ENCODE data around the gene SLC19A1. TPM values are rescaled to one million over a fixed set of nuclear protein-coding genes. Genes with fewer than 3 reads are reported as not detected.

Gene SLC19A1
- total RNA-seq, 6 experiments from 2014 or later, result 4.5 to 24.5 (median 15.7) TPM

GRCh38 chr21:45499970-45500577, 42.2 kb downstream of the SLC19A1 start:
- no peaks in the 10 kb centered on the region for H3K4me1 ChIP-seq
- no peak overlapping the region for H3K4me3 ChIP-seq
- no peak for TF ChIP-seq CTCF (IDR thresholded peaks at IDR 0.05)
- TF ChIP-seq POLR2A (IDR thresholded peaks at IDR 0.05), result no peak
- H3K27me3 ChIP-seq, result no peaks in the 10 kb centered on the region
- WGBS (ENCODE audit: insufficient coverage, low coverage, low lambda C conversion rate, missing lambda C conversion rate), result 78% methylated on average over 5 of the region's 6 CpGs
- peaks cover 0 to 48% (median 23%) of the 10 kb centered on the region in 4 donors for H3K36me3 ChIP-seq
- ATAC-seq, result no peak
- no peaks in the 10 kb centered on the region for H3K9me3 ChIP-seq
- no peak overlapping the region for H3K27ac ChIP-seq
- peak; percentile 12 to 46 (median 40) for DNase-seq
- intact Hi-C loops (cut with DNase I), result no loop called here

DNA sequence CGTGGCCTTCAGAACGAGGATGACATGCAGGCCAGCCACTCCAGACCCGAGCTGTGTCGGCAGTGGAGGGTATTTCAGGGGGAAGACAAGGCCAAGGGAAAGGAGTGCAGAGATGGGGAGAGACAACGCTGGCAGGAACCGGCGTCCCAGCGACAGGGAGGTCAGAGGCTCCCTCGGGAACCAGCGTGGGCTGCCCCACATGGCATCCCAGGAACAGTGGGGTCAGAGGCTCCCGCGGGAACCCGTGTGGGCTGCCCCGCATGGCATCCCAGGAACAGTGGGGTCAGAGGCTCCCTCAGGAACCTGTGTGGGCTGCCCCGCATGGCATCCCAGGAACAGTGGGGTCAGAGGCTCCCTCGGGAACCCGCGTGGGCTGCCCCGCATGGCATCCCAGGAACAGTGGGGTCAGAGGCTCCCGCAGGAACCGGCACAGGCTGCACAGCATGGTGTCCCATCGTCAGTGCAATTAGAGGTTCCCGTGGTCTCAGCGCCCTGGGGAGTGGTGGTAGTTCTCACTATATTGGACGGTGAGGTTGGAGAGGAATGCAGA, 43.0 kb downstream of the SLC19A1 start:
- H3K4me3 ChIP-seq, result no peak overlapping the region
- intact Hi-C loops (cut with DNase I), result no loop called here
- H3K27ac ChIP-seq, result no peak overlapping the region
- no peaks in the 10 kb centered on the region for H3K4me1 ChIP-seq
- H3K36me3 ChIP-seq, result peaks cover 0 to 55% (median 25%) of the 10 kb centered on the region in 4 donors
- no peak for TF ChIP-seq CTCF (IDR thresholded peaks at IDR 0.05)
- no peak for TF ChIP-seq POLR2A (IDR thresholded peaks at IDR 0.05)
- H3K27me3 ChIP-seq, result no peaks in the 10 kb centered on the region
- ATAC-seq, result no peak
- no peaks in the 10 kb centered on the region for H3K9me3 ChIP-seq
- WGBS (ENCODE audit: insufficient coverage, low coverage, low lambda C conversion rate, missing lambda C conversion rate), result 80% methylated on average over 17 of the region's 25 CpGs
- DNase-seq, result peak in 2 of 3 donors; percentile 42 to 45

DNA sequence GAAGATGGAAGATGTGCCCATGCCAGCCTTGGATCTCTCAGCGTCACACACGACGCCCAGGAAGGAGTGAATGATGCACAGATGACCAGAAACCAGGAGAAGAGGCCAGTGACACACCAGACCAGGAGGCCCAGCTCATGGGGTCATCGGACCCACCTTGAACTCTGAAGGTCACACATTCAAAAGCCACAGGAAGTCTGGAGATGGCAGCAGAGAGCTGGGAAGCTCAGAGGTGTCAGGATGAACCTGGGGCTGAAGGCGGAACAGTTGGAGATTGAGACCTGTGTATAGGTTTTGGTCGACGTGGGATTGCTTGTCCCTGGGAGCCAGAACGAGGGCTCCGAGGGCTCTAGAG, 43.6 kb downstream of the SLC19A1 start:
- H3K27ac ChIP-seq, result no peak overlapping the region
- TF ChIP-seq POLR2A (IDR thresholded peaks at IDR 0.05), result no peak
- no peak for TF ChIP-seq CTCF (IDR thresholded peaks at IDR 0.05)
- ATAC-seq (no peak), DNase-seq (peak in 2 of 3 donors; percentile 13 to 45)
- H3K4me3 ChIP-seq, result no peak overlapping the region
- H3K4me1 ChIP-seq, result no peaks in the 10 kb centered on the region
- no peaks in the 10 kb centered on the region for H3K9me3 ChIP-seq
- 90% methylated on average over 5 of the region's 9 CpGs for WGBS (ENCODE audit: insufficient coverage, low coverage, low lambda C conversion rate, missing lambda C conversion rate)
- intact Hi-C loops (cut with DNase I), result no loop called here
- H3K36me3 ChIP-seq, result peaks cover 0 to 55% (median 27%) of the 10 kb centered on the region in 4 donors
- H3K27me3 ChIP-seq, result no peaks in the 10 kb centered on the region

- H3K9me3 ChIP-seq, result no peaks in the 10 kb centered on the region
- ATAC-seq (no peak), DNase-seq (peak in 2 of 3 donors; percentile 17 to 48)
- H3K36me3 ChIP-seq, result peaks cover 0 to 61% (median 30%) of the 10 kb centered on the region in 4 donors
- H3K4me3 ChIP-seq, result no peak overlapping the region
- H3K4me1 ChIP-seq, result no peaks in the 10 kb centered on the region
- H3K27me3 ChIP-seq, result no peaks in the 10 kb centered on the region
- TF ChIP-seq CTCF (IDR thresholded peaks at IDR 0.05), result no peak
- TF ChIP-seq POLR2A (IDR thresholded peaks at IDR 0.05), result no peak
- WGBS (ENCODE audit: insufficient coverage, low coverage, low lambda C conversion rate, missing lambda C conversion rate), result 96% methylated on average over 3 of the region's 39 CpGs
- intact Hi-C loops (cut with DNase I), result no loop called here
- H3K27ac ChIP-seq, result no peak overlapping the region
Observed at GRCh38 chr21:45497846-45498645, 44.2 kb downstream of the SLC19A1 start.

Data from right lobe of liver (tissue), 6 donors.